Gastrocnemius medialis (tissue), 4 donors: ENCODE results near the gene ANKMY1.

ENCODE experiments used
- CTCF ChIP-seq, 5 experiments: fragments of 450-650 bp in 3 of 5; fragments of 200-600 bp in 2 of 5; sonication (generic) in 2 of 5; IDR thresholded peaks in 4 of 5; conservative IDR thresholded peaks in 1 of 5; 1 replicate in 4 of 5; 2 replicates in 1 of 5; pipeline ENCODE4 v1.5.1; 2016 to 2019; ENCODE audit warnings: antibody characterized with exemption in 5 of 5, mild to moderate bottlenecking in 3 of 5, moderate library complexity in 3 of 5
- POLR2A ChIP-seq, 2 donors: fragments of 450-650 bp; IDR thresholded peaks; one replicate each; pipeline ENCODE4 v1.6.1; 2017; ENCODE audit warnings: antibody characterized with exemption in 2 of 2, mild to moderate bottlenecking in 2 of 2, moderate library complexity in 2 of 2

- no peak for TF ChIP-seq CTCF (IDR thresholded peaks at IDR 0.05 in 4 of 5, conservative IDR thresholded peaks at IDR 0.05 in 1 of 5)
- TF ChIP-seq POLR2A (IDR thresholded peaks at IDR 0.05): no peak
Observed at GRCh38 chr2:240464514-240465241, 93.1 kb downstream of the ANKMY1 start.
